Omental fat pad (tissue), 4 donors: ENCODE results near the gene CCM2L. TPM values are rescaled to one million over a fixed set of nuclear protein-coding genes. Genes with fewer than 3 reads are reported as not detected.

Experiments used
- ATAC-seq: fragments of 150-250 bp; one replicate; pipeline ENCODE4 v1.9.1; 2016; ENCODE audit warnings: mild to moderate bottlenecking, moderate library complexity; ENCODE audit not compliant: low FRiP score
- DNase-seq: peaks from one replicate; pipeline ENCODE4 v3.0.0-alpha.2; 2019; ENCODE audit warnings: low spot score
- total RNA-seq, 4 donors: library from RNA; depleted of rRNA; stranded (reverse); fragments of >200 nt; gene quantifications; one replicate each; pipeline ENCODE4 v1.1.0, GENCODE V29; 2016
- TF ChIP-seq, protein P1 (sequence below), 3 donors: fragments of 450-650 bp; IDR thresholded peaks; one replicate each; pipeline ENCODE4 v1.5.1; 2016 to 2017; ENCODE audit warnings: antibody characterized with exemption in 3 of 3, mild to moderate bottlenecking in 3 of 3, moderate library complexity in 2 of 3

Gene CCM2L
- total RNA-seq, 4 donors from 2014 or later: 2.4 to 41.6 (median 6.7) TPM

DNA sequence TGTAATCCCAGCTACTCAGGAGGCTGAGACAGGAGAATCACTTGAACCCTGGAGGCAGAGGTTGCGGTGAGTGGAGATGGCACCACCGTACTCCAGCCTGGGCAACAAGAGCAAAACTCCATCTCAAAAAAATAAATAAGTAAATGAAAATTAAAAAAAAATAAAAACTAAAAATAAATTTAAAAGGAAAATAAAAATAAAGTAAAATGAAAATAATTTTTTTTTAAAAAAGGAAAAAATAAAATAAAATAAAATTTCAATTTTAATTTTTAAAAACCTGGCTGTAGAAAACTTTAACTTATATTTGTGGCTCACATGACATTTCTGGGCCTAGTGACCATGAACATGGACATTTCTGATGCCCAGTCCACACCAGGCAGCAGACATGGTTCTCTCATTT, 57.9 kb downstream of the CCM2L start:
- no peak for DNase-seq

DNA sequence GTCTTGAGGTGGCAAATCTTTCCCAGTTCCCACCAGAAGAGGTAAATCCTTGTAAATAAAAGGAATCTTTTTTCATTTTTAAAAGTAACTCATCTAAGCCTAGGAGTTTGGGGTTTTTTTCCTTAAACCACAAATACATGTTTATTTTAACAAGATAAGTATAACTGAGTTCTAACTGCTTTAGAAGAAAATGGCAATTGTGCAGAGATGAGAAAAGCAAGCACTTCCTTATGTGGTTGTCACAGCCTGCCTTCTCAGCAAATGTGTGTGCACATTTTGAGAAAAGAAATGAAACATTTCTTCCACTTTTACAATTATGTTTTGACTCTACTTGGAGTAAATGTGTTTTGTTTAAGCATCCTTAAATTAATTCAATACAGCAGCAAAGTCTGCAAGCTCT, 59.5 kb downstream of the CCM2L start:
- ATAC-seq (no peak), DNase-seq (no peak)
- TF ChIP-seq, protein P1, sequence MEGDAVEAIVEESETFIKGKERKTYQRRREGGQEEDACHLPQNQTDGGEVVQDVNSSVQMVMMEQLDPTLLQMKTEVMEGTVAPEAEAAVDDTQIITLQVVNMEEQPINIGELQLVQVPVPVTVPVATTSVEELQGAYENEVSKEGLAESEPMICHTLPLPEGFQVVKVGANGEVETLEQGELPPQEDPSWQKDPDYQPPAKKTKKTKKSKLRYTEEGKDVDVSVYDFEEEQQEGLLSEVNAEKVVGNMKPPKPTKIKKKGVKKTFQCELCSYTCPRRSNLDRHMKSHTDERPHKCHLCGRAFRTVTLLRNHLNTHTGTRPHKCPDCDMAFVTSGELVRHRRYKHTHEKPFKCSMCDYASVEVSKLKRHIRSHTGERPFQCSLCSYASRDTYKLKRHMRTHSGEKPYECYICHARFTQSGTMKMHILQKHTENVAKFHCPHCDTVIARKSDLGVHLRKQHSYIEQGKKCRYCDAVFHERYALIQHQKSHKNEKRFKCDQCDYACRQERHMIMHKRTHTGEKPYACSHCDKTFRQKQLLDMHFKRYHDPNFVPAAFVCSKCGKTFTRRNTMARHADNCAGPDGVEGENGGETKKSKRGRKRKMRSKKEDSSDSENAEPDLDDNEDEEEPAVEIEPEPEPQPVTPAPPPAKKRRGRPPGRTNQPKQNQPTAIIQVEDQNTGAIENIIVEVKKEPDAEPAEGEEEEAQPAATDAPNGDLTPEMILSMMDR (IDR thresholded peaks at IDR 0.05): no peak

More for the DNA sequence above, 57.9 kb downstream of the CCM2L start:
- TF ChIP-seq, protein P1 (IDR thresholded peaks at IDR 0.05): no peak
- no peak for ATAC-seq

DNA sequence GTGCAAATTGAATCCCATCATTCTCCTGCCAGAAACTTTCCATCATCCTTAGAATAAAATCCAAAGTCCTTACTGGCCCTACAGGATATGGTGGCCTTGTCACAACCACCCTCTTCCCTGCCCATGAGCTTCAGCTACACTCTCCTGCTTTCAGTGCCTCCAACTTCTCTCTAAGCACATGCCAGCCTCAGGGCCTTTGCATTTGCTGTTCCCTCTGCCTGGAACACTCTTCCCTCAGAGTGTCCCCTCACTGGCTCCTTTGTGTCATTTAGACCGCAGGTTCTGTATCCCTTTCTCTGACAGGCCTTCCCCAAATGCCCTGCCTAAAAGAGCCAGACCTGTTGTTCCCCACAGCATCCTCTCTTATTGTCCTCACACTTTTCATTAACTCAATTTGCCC, 60.0 kb downstream of the CCM2L start:
- TF ChIP-seq, protein P1 (IDR thresholded peaks at IDR 0.05): no peak
- no peak for ATAC-seq
- DNase-seq: no peak

DNA sequence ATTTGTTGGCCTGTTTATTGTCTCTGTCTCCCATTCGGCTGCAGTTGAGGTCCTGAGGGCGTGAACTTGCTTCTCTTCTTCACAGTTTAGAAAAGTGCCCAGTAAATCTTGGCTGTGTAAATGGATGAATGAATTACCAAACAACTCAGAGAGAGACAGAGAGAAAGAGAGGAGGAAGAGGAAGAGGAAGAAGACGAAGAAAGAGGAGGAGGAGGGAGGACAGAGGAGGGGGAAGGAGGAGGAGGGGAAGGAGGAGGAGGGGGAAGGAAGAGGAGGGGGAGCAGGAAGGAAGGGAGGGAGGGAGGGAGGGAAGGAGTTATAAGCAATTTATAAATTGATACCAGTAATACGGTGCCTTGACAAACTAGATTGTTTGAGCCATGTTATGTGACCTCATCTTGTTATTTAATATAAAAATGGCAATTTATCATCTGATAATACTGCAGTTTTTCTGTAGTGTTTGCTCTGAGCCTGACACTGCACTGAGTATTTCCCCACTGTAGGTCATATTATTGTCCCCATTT, 60.5 kb downstream of the CCM2L start:
- DNase-seq (no peak), ATAC-seq (no peak)
- TF ChIP-seq, protein P1 (IDR thresholded peaks at IDR 0.05): no peak

DNA sequence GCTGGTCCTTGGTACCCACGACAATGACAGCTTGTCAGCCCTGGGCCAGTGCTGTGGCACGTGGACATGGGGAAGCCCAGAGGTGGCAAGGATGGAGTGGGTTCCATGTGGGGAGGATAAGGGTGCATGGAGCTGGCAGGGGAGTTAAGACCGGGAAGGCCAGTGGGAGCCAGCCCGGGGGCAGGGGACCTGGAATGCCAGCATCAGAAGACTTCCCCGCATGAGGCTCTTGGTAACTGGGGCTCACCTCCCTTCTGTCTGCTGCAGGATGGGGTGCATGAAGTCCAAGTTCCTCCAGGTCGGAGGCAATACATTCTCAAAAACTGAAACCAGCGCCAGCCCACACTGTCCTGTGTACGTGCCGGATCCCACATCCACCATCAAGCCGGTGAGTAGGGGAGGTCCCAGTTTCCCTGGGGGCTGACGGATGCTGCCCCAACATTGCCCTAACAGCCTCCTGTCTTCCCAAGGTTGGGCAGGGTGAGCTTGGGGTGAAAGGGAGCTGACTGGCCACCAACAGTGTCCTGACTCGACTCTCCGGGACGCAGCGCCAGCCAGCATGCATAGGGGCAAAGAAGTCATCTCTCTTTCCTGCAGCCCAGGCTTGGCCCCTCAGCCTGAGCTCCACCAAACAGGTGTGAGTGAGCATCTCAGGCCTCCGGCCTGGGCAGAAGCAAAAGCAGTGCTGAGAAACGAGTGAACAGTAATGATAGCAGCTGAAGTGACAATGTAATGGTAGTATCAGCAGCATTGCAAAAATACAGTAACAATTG, 61.3 kb downstream of the CCM2L start:
- TF ChIP-seq, protein P1 (IDR thresholded peaks at IDR 0.05): no peak
- ATAC-seq (no peak), DNase-seq (no peak)

DNA sequence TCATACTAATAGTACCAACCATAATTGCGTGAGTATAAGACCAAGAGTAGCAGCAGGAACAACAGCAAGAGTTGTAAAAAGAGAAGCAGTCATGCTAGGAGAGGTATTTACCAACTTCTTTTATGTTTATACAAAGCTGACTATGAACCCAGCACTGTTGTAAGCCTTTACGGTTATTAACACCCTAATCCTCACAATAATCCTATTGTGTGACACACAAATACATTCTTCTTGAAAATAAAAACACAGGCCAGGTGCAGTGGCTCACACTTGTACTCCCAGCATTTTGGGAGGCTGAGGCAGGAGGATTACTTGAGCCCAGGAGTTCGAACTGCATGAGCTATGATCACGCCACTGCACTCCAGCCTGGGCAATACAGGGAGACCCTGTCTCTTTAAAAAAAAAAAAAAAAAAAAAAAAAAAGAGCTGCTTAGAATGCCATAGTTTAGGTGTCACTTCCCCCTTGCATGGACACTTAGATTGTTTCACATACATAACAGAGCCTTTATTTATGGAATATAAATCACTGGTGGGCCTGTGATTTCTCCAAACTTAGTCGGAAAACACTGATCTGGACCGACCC, 62.0 kb downstream of the CCM2L start:
- DNase-seq (no peak), ATAC-seq (no peak)
- TF ChIP-seq, protein P1 (IDR thresholded peaks at IDR 0.05): no peak
